K562 (cell line): ENCODE data around the gene DCAF10.

Source experiments
- ETS2 ChIP-seq: IDR thresholded peaks from 2 replicates; pipeline ENCODE4 v1.6.1; 2016; ENCODE audit warnings: borderline replicate concordance, missing genetic modification characterization, mild to moderate bottlenecking, moderate library complexity, missing compliant biosample characterization; ENCODE audit not compliant: poor library complexity, severe bottlenecking
- HMG20B ChIP-seq: fragments of 250-450 bp; sonication (Bioruptor Pico); IDR thresholded peaks from 2 replicates; pipeline ENCODE4 v1.5.0; 2021; ENCODE audit warnings: mild to moderate bottlenecking
- NFIX ChIP-seq: fragments of 250-450 bp; sonication (Bioruptor Pico); IDR thresholded peaks from 2 replicates; pipeline ENCODE4 v1.4.0; 2020; ENCODE audit warnings: low read depth, mild to moderate bottlenecking, moderate library complexity
- POLR2A ChIP-seq: fragments of 450-650 bp; conservative IDR thresholded peaks from 2 replicates; pipeline ENCODE4 v1.6.1; 2016
- TF ChIP-seq, protein P1 (sequence below): IDR thresholded peaks from 2 replicates; pipeline ENCODE4 v1.6.1; 2014; ENCODE audit warnings: antibody characterized with exemption

DNA sequence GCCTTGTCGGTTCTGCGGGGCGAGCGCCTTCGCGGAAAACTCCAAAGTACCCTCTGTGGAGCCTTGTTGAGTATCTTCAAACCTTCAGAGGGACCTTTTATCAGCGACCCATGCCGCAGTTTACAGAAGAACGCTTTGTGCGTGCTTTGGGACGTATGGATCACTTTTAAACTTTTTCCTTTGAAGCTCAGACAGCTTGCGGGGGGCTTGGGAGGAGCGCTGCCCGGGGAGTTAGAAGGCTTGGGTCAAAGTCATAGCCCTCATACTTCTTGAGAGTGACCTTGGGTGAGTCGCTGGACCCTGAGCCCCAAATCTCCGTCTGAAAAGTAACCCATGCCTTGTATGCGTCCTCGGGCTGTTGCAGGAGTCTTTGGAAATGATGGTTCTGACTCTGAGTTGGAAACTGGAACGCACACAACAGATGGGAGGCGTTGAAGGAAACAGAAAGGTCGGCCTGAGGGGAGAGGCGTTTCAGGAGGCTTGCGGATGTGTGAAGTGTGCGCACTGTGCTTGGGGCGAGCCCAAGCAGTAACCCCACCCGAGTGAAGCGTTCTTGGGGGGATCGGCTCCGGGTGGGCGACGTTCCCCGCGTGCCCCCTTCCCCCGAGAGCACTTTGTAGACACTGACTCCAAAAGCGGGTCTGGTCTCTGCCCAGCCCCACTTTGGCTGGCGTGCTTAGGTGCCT is 104.0 kb downstream of the DCAF10 start:
- TF ChIP-seq ETS2 (no peak), POLR2A (no peak; the same call in 1 of the 2 replicates), NFIX (no peak), HMG20B (CRISPR knock-in tag) (no peak)
- TF ChIP-seq, protein P1, sequence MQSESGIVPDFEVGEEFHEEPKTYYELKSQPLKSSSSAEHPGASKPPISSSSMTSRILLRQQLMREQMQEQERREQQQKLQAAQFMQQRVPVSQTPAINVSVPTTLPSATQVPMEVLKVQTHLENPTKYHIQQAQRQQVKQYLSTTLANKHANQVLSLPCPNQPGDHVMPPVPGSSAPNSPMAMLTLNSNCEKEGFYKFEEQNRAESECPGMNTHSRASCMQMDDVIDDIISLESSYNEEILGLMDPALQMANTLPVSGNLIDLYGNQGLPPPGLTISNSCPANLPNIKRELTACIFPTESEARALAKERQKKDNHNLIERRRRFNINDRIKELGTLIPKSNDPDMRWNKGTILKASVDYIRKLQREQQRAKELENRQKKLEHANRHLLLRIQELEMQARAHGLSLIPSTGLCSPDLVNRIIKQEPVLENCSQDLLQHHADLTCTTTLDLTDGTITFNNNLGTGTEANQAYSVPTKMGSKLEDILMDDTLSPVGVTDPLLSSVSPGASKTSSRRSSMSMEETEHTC: no peak
